Bronchial epithelial cell (primary cell): ENCODE results near the gene OR5AS1. TPM values are rescaled to one million over a fixed set of nuclear protein-coding genes. Genes with fewer than 3 reads are reported as not detected.
"Not testable (repeated sequence)": the region's sequence is repeated elsewhere in the genome, so short reads cannot be mapped to it uniquely, and the experiment has no call there.

ENCODE experiments used
- DNase-seq: peaks from one replicate; pipeline ENCODE4 v3.0.0-alpha.2; 2010; ENCODE audit warnings: low read depth
- FAIRE-seq: peaks from 2 replicates; lab custom pipeline; 2011; peaks lifted over from hg19 to GRCh38; lab: Jason Lieb, UNC
- H3K27me3 ChIP-seq: 2 replicates; pipeline ENCODE4 v1.5.1; 2011; ENCODE audit warnings: low read length; ENCODE audit not compliant: control insufficient read depth, insufficient read depth
- H3K36me3 ChIP-seq: 2 replicates; pipeline ENCODE4 v1.5.1; 2011; ENCODE audit warnings: low read length; ENCODE audit not compliant: control insufficient read depth, insufficient read depth
- H3K4me3 ChIP-seq: 2 replicates; pipeline ENCODE4 v1.5.1; 2011; ENCODE audit warnings: mild to moderate bottlenecking, low read depth, low read length, control low read depth
- total RNA-seq: library from RNA; depleted of rRNA; stranded (reverse); fragments of >200 nt; gene quantifications from 2 replicates; pipeline ENCODE4 v1.2.1, GENCODE V29; 2014
- TF ChIP-seq, protein P1 (sequence below): IDR thresholded peaks from 2 replicates; pipeline ENCODE4 v1.5.1; 2011; ENCODE audit warnings: mild to moderate bottlenecking, moderate library complexity, low read length, control low read depth, inconsistent platforms; ENCODE audit not compliant: insufficient read depth, severe bottlenecking

Gene OR5AS1
- total RNA-seq, 1 donor from 2014 or later, result not detected

GRCh38 chr11:56049487-56049886 is 22.0 kb downstream of the OR5AS1 start:
- DNase-seq (no peak), FAIRE-seq (no peak)
- TF ChIP-seq, protein P1, sequence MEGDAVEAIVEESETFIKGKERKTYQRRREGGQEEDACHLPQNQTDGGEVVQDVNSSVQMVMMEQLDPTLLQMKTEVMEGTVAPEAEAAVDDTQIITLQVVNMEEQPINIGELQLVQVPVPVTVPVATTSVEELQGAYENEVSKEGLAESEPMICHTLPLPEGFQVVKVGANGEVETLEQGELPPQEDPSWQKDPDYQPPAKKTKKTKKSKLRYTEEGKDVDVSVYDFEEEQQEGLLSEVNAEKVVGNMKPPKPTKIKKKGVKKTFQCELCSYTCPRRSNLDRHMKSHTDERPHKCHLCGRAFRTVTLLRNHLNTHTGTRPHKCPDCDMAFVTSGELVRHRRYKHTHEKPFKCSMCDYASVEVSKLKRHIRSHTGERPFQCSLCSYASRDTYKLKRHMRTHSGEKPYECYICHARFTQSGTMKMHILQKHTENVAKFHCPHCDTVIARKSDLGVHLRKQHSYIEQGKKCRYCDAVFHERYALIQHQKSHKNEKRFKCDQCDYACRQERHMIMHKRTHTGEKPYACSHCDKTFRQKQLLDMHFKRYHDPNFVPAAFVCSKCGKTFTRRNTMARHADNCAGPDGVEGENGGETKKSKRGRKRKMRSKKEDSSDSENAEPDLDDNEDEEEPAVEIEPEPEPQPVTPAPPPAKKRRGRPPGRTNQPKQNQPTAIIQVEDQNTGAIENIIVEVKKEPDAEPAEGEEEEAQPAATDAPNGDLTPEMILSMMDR, result no peak
- no peak overlapping the region for H3K4me3 ChIP-seq
- H3K27me3 ChIP-seq, result no peaks in the 10 kb centered on the region
- no peaks in the 10 kb centered on the region for H3K36me3 ChIP-seq

- FAIRE-seq, H3K36me3 ChIP-seq, H3K4me3 ChIP-seq, DNase-seq, H3K27me3 ChIP-seq: not testable (repeated sequence)
Measured at GRCh38 chr11:56056366-56056765, 28.9 kb downstream of the OR5AS1 start.

DNA sequence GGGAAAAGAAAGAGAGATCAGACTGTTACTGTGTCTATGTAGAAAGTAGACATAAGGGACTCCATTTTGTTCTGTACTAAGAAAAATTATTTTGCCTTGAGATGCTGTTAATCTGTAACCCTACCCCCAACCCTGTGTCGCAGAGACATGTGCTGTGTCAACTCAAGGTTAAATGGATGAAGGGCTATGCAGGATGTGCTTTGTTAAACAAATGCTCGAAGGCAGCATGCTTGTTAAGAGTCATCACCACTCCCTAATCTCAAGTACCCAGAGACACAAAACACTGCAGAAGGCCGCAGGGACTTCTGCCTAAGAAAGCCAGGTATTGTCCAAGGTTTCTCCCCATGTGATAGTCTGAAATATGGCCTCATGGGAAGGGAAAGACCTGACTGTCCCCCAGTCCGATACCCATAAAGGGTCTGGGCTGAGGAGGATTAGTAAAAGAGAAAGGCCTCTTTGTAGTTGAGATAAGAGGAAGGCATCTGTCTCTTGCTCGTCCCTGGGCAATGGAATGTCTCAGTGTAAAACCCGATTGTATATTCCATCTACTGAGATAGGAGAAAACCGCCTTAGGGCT is 30.3 kb downstream of the OR5AS1 start:
- DNase-seq, FAIRE-seq, H3K36me3 ChIP-seq, H3K27me3 ChIP-seq, H3K4me3 ChIP-seq: not testable (repeated sequence)

DNA sequence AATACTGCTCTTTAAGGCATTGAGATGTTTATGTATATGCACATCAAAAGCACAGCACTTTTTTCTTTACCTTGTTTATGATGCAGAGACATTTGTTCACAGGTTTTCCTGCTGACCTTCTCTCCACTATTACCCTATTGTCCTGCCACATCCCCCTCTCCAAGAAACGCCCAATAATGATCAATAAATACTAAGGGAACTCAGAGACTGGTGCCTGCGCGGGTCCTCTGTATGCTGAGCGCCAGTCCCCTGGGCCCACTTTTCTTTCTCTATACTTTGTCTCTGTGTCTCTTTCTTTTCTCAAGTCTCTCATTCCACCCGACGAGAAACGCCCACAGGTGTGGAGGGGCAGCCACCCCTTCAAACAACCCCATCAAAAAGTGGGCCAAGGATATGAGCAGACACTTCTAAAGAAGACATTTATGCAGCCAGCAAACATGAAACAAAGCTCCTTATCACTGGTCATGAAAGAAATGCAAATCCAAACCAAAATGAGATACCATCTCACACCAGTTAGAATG is 30.9 kb downstream of the OR5AS1 start:
- H3K36me3 ChIP-seq, H3K27me3 ChIP-seq, FAIRE-seq, H3K4me3 ChIP-seq, DNase-seq: not testable (repeated sequence)

GRCh38 chr11:56066980-56067379 is 39.5 kb downstream of the OR5AS1 start:
- no peaks in the 10 kb centered on the region for H3K27me3 ChIP-seq
- FAIRE-seq (no peak), DNase-seq (no peak)
- H3K36me3 ChIP-seq, result no peaks in the 10 kb centered on the region
- H3K4me3 ChIP-seq, result no peak overlapping the region
- TF ChIP-seq, protein P1, result no peak

Other genes with a start within 250 kb of the OR5AS1 start
- gene OR5D14, start 232.1 kb upstream of the OR5AS1 start, total RNA-seq, result not detected in 2 replicates
- not detected in 2 replicates for gene OR5L1, start 216.3 kb upstream of the OR5AS1 start, total RNA-seq
- gene OR5D18, start 208.0 kb upstream of the OR5AS1 start, total RNA-seq, result not detected in 2 replicates
- not detected in 2 replicates for gene OR5L2, start 200.4 kb upstream of the OR5AS1 start, total RNA-seq
- gene OR5D16, start 188.9 kb upstream of the OR5AS1 start, total RNA-seq, result not detected in 2 replicates
- gene TRIM51, start 144.4 kb upstream of the OR5AS1 start, total RNA-seq, result not detected in 2 replicates
- not detected in 2 replicates for gene OR5W2, start 113.1 kb upstream of the OR5AS1 start, total RNA-seq
- not detected in 2 replicates for gene OR5I1, start 91.3 kb upstream of the OR5AS1 start, total RNA-seq
- gene OR10AG1, start 57.7 kb upstream of the OR5AS1 start, total RNA-seq, result not detected in 2 replicates
- gene OR5F1, start 33.0 kb upstream of the OR5AS1 start, total RNA-seq, result not detected in 2 replicates
- not detected in 2 replicates for gene OR8I2, start 65.7 kb downstream of the OR5AS1 start, total RNA-seq
- not detected in 2 replicates for gene OR8H2, start 76.0 kb downstream of the OR5AS1 start, total RNA-seq
- not detected in 2 replicates for gene OR8H3, start 94.7 kb downstream of the OR5AS1 start, total RNA-seq
- gene OR8J3, start 112.5 kb downstream of the OR5AS1 start, total RNA-seq, result not detected in 2 replicates
- not detected in 2 replicates for gene OR8K5, start 132.7 kb downstream of the OR5AS1 start, total RNA-seq
- gene OR5J2, start 149.0 kb downstream of the OR5AS1 start, total RNA-seq, result not detected in 2 replicates
- gene OR5T2, start 206.6 kb downstream of the OR5AS1 start, total RNA-seq, result not detected in 2 replicates
- gene OR5T3, start 224.6 kb downstream of the OR5AS1 start, total RNA-seq, result not detected in 2 replicates
- not detected in 2 replicates for gene OR5T1, start 246.5 kb downstream of the OR5AS1 start, total RNA-seq